HuH-7 (cell line): ENCODE data around the gene TCAP.

Experiments
- DNase-seq: peaks from one replicate; pipeline ENCODE4 v3.0.0; 2011; ENCODE audit warnings: low spot score

Gene TCAP

DNA sequence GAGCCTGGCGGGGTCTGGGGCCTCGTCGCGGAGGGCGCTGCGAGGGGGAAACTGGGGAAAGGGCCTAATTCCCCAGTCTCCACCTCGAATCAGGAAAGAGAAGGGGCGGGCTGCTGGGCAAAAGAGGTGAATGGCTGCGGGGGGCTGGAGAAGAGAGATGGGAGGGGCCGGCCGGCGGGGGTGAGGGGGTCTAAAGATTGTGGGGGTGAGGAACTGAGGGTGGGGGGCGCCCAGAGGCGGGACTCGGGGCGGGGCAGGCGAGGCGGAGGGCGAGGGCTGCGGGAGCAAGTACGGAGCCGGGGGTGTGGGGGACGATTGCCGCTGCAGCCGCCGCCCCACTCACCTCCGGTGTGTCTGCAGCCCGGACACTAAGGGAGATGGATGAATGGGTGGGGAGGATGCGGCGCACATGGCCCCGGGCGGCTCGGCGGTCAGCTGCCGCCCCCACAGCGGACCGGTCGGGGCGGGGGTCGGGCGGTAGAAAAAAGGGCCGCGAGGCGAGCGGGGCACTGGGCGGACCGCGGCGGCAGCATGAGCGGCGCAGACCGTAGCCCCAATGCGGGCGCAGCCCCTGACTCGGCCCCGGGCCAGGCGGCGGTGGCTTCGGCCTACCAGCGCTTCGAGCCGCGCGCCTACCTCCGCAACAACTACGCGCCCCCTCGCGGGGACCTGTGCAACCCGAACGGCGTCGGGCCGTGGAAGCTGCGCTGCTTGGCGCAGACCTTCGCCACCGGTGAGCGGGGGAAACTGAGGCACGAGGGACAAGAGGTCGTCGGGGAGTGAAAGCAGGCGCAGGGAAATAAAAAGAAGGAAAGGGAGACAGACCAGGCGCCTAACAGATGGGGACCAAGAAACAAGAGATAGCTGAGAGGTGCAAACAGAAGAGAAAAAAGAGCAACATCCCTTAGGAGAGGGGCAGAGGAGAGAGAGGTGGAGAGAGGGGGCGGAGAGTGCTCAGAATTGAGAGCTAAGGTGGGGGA lies 3.1 kb downstream of the TCAP start, which contains the start of gene PNMT:
Gene PNMT (plus strand): TSS at position 509 of the 980 bp plus-strand sequence. CDS start 23 bp downstream, at position 532.
- peak; percentile 84 for DNase-seq

- DNase-seq: no peak
Measured at GRCh38 chr17:39669897-39670735, 5.0 kb downstream of the TCAP start.

DNA sequence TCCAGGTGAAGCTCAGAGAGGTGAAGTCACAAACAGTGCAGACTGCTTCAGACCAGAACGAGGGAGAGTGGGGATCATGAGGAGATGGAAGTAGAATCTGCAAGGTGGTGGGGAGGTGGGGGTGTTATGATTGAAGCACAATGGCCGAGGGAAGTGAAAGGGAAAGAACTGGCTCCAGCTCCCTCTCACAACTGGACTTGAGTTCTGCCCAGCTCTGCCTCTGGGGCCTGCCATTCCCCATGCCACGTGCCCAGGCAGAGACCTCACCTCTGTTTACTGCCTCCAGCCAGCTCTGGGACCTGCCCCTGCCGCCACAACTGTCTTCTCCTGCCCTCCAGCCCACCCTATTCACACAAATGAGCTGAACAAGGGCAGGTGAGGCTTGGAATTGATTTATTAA lies 5.6 kb downstream of the TCAP start:
- no peak for DNase-seq

DNA sequence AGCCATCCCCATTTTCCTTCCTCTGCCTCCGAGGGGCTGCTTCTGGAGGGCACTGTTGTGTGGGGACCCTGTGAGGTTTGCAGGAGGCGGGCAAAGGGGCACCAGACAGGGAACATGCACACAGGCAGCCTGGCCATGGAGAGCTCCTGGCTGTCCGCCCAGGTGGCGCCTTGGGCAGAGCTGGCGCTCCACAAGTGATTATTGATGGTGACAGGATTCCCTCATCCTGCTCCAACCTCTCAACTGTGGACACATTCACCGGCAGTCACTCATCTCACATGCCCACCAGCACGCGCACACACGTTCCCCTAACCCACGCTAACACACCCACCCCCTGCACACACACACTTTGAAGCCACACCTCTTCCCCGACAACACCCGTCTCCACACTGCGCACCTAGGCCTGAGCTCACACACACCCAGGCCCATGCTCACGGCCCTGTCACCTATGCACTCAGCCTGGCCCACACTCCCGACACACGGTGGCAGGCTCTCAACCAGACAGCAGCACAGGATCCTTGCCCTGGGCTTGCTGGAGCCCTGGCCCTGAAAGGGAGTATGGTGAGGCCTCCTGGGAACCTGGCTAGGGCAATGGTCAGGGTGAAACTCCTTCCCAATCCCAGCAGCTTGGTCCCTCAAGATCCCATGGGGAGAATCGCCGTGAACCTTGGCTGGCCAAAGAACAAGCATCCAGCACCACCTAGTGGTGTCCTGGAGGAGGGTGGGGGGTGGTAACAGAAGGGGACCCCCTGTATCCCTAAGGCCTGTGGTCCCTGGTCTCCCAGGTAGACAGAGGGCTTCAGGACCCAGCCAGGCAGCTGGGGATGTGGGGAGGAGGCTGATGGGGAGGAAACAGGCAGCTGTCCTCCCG lies 6.7 kb downstream of the TCAP start:
- DNase-seq: peak; percentile 92

- no peak for DNase-seq
Measured at GRCh38 chr17:39672522-39673334, 7.6 kb downstream of the TCAP start.

DNA sequence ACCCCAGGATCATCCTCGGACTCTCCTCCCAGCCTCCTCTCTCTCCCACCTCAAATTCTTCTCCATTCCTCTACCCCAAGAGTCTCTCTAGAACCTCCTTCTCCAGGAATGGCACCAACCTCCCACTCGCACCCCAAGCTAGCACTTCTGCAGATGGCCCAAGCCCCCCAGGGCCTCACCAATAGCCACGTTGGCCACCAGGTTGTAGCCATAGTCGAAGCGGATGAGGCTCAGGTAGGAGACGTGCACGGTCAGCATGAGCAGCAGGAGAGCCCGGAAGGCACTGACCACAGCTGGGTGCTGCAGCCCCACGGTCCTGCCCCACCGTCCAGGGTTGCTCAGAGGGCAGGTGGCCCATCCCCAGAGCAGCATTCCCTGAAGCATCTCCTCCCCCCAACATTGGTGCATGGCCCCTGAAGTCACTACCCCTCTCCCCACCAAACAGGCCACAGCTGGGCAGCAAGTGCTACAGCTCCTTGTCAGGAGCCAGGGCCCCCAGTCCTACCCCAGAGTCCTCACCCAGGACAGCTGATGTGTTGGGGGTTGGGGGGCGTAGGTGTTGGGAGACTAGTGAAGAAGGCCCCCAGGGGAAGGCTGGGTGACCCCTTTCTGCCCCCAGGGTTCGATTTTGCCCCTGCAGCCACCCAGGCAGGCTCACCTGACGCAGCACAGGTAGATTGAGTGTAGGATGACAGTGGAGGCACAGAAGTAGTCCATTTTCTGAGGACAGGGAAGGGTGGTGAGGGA lies 8.4 kb downstream of the TCAP start:
- DNase-seq: no peak

DNA sequence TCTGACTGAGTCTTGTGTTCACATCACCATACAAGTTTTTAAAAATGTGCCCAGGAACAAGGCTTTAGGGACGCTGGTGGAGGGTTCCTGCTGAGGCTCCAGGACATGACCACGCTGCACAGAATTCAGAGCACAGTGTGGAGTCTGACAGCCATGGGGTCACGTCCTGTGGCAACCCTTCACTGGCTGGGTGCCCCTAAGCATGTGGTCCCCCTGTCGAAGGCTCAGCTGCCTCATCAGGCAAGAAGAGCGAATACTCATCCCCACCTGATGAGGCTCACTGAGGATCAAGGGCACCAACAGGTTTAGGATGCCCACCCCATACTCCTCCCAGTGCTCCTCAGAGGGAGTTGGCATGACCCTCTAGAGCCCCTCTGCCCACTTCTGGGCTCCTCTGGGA lies 9.0 kb downstream of the TCAP start:
- DNase-seq: no peak

DNA sequence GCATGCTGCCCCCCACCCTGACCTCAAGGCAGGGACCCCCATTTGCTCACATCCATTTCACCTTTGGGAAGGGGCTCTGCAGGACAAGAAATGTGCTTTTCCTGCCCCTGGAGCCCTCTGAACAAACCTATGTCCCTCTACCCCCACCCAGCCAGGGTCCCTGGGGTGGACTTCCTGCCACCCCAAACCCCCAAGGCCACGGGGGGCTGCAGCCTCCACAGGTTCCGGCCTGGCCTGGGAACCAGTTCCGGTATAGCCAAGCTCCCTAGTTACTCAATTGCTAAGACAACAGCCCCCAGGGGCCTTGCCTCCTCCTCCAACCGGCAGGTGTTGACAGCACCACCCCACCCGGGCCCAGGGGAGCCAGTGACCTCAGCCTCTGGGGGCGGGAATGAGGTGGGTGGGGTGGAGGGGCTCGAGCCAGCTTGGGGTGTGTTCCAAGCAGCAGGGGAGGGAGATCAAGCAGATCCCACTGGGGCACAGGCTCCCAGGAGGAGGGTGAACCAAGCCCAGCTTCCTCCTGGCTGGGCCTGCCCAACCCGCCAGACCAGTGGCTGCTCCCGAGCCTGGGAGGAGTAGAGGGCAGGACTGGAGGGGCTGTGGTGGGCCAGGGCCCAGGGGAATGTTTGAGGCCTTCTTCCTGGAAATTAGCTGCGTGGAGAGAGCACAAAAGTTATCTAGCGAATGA lies 9.7 kb downstream of the TCAP start:
- DNase-seq: no peak

DNA sequence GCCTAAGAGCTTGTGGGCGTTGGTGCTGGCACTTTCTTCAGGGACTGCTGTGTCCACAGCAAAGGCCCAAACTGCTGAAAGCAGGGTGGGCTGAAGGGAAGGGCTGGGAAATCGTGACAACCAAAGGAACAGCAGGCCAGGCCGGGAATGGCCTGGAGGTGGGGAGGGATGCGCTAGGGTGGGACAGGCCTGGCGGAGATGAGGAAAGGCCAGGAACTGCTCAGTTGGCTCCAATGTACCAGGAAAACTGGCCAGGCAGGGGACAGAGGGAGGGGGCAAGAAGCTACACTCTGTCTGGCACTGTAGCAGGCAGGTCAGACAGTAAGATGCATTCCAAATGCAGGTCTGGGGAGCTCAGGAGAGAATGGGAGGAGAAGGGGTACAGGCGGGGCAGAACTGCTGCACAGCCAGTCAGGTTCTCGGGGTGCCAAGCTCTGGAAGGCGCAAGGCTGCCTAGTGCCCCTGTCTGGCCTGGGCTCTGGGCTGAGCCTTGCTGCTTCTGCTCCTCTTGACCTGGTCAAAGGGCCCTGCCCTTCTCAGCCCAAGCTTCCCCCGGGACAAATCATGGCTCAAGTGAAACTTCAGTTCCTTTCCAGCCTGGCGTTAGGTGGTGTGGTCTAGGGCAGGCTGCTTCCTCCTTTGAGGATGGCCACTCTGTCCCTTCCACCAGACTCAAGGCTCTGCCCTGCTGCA lies 10.4 kb downstream of the TCAP start:
- DNase-seq: no peak

DNA sequence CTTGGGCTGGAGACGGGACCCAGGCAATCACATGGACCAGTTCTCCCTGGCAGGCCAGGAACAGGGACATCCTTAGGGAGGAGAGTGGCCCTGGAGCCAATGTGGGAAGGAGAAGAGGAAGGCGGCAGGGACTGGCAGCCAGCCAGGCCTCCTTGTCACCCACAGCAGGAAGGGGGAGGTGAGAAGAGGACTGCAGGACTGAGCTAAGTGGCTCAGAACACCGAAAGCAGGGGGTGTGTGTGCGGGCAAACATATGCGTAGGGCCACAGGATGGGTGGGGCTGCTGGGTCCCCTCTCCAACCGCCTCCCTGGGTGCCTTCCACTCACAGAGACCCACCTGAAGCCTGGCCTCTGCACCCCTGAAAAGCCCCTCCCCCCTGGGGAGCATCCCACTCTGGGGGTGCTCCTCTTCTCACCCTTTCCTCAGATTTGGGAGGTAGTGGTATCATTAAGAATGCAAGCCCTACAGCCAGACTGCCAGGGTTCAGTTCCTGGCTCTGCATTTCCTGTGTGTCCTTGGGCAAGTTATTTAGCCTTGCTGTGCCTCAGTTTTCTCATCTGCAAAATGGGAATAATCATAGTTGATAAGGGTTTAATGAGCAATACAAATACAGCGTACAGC lies 11.2 kb downstream of the TCAP start:
- no peak for DNase-seq

- DNase-seq: no peak
Measured at GRCh38 chr17:39677072-39677471, 11.9 kb downstream of the TCAP start.

- no peak for DNase-seq
Measured at GRCh38 chr17:39677542-39678339, 12.6 kb downstream of the TCAP start.

DNA sequence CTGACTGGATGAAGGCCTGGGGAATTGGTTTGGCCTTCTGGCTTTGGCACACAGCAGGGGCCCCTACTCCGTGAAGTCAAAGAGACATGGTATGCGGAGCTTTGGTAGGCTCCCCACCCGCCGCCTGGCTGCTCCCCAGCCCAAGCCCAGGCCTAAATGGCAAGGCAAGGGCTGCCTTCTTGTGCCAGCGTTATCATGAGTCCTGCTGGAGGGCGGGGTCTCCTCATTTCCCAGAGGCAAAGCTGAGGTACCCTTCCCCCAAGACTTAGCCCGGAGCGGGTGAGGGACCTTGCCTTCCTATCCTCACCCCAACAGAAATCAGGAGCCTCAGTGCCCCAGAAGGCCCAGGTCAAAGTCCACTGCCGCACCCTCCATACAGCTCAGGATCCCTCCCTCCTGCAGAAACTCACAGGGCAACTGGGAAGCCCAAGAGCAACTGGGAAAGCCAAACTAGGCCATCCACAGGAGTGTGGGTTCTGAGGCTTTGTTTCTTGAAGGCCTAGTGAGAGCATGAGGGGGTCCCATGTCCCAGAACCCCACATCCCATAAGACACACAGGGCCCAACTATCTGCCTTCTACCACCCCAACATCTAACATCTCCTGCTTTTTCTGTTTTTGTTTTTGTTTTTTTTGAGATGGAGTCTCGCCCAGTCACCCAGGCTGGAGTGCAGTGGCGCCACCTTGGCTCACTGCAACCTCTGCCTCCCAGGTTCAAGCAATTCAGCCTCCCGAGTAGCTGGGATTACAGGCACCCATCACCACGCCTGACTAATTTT lies 13.4 kb downstream of the TCAP start:
- DNase-seq: no peak

DNA sequence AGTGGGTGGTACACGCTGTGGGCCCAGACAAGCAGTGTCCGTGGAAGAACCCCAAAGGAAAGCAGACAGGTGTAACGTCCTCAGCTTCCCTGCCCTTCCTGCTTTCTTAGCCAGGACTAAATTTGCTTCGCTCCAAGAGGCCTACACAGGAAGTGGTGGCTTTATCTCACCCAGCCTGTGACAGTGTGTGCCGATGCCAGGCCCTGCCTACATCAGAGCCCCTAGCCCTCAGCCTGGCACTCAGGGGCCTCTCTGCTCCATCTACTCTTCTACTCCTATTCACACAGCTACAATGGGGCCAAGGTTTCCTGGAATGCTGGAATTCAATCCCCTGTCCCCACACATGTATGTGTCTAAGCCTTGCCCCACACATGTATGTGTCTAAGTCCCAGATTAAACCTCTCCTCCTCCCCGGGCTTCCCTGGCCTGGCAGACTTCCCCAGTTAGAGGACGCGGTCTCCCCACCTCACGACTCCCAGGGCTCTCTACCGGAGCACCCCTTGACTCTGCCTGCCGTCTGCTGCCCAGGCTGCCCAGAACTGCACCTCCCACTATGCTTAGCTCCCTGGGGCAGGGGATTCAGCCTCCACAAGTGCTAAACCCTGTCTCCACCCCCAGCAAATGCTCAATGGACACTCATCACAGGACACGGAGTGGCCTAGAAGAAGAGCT lies 14.5 kb downstream of the TCAP start:
- no peak for DNase-seq

GRCh38 chr17:39683295-39683939 lies 18.3 kb downstream of the TCAP start:
- no peak for DNase-seq
